Measurements from ENCODE around the gene WNT2. TPM values are rescaled to one million over a fixed set of nuclear protein-coding genes. Genes with fewer than 3 reads are reported as not detected.

The WNT2 gene
- total RNA-seq, 3 donors from 2014 or later, result 1.5 to 2.4 (median 2.0) TPM

DNA sequence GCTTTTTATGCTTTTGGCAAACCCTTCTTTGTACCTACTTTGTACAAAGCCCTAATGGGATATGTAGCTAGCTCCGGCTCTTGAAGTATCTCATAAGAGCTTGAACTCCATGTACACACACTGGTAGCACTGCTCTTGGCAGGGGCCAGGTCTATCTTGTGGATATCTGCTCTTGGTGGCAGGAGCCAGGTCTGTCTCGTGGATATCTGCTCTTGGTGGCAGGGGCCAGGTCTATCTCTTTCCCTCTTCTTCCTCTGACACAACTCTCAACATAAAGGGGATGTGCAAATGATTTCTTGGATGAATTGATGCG, 91.9 kb downstream of the WNT2 start:
- Histone ChIP-seq H3K9me3 (no peaks in the 10 kb centered on the region), H3K4me1 (no peaks in the 10 kb centered on the region), H3K36me3 (no peaks in the 10 kb centered on the region), H3K27me3 (no peaks in the 10 kb centered on the region), H3K4me3 (no peak overlapping the region), H3K27ac (no peak overlapping the region)
- no peak for DNase-seq (ENCODE audit: low spot score in 2 of 2)
- intact Hi-C loops (cut with DNase I; ENCODE audit: low total_unique reads), result no loop called here
- TF ChIP-seq, protein P1, sequence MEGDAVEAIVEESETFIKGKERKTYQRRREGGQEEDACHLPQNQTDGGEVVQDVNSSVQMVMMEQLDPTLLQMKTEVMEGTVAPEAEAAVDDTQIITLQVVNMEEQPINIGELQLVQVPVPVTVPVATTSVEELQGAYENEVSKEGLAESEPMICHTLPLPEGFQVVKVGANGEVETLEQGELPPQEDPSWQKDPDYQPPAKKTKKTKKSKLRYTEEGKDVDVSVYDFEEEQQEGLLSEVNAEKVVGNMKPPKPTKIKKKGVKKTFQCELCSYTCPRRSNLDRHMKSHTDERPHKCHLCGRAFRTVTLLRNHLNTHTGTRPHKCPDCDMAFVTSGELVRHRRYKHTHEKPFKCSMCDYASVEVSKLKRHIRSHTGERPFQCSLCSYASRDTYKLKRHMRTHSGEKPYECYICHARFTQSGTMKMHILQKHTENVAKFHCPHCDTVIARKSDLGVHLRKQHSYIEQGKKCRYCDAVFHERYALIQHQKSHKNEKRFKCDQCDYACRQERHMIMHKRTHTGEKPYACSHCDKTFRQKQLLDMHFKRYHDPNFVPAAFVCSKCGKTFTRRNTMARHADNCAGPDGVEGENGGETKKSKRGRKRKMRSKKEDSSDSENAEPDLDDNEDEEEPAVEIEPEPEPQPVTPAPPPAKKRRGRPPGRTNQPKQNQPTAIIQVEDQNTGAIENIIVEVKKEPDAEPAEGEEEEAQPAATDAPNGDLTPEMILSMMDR (IDR thresholded peaks at IDR 0.05), result no peak
- no peak for TF ChIP-seq POLR2AphosphoS5 (IDR thresholded peaks at IDR 0.05)
- no peak for TF ChIP-seq POLR2A (IDR thresholded peaks at IDR 0.05)

DNA sequence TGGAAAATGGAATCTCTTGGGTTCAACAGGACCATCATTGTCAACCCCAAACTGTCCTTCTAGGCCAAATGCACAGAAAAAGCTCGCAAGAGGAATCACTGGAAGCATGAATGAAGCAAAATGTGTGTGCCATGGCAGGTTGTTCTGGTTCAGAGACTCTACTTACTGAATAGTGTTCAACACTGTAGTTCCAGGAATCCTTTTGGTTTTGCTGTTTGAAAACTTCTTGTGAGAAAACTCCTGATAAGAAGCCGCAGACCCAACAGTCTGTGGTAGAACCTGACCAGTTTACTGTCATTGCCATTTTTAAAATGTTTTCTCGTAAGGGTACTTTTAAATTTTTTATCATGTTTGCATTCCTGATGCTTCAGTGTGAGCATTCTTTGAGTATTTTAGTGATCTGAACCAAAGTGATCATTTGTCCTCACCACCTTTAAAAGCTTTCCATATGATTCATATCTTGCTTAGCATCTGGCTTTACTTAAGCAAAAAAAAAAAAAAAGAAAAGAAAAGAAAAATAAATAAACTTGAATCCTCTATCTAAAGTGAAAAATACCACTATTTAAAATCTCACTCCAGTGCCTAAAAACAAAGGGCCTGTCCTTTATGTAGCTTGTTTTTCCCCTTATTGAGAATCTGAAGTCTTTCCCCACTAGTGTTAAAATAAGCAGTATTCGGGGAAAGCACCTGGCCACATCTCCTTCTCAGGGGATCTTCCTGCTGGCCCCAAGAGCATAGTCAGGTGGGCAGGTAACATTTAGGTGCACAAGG, 92.4 kb downstream of the WNT2 start:
- no peak for DNase-seq (ENCODE audit: low spot score in 2 of 2)
- no peaks in the 10 kb centered on the region for H3K4me1 ChIP-seq
- H3K9me3 ChIP-seq, result no peaks in the 10 kb centered on the region
- no peak for TF ChIP-seq POLR2AphosphoS5 (IDR thresholded peaks at IDR 0.05)
- no peak for TF ChIP-seq POLR2A (IDR thresholded peaks at IDR 0.05)
- TF ChIP-seq, protein P1 (IDR thresholded peaks at IDR 0.05), result no peak
- no peaks in the 10 kb centered on the region for H3K36me3 ChIP-seq
- no peak overlapping the region for H3K27ac ChIP-seq
- no peak overlapping the region for H3K4me3 ChIP-seq
- intact Hi-C loops (cut with DNase I; ENCODE audit: low total_unique reads), result no loop called here
- H3K27me3 ChIP-seq, result no peaks in the 10 kb centered on the region

DNA sequence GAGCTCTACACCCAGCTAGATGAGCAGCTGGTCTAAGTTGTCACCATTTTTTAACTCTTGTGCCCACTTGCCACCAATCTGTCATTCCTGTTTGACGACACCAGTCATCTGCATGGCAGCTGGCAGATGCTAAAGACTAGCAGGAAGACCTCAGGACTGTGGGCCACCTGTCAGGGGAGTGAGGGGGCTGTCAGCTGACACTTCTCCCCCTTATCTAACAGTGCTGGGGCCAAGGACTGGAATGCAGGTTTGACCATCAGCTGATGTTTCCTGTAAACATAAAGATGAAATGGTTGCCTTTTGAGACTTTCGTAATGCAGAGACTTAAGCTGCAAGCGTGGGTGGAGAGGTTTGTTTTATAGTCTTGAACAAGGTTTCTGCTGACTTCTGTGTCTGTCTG, 93.5 kb downstream of the WNT2 start:
- no peak for DNase-seq (ENCODE audit: low spot score in 2 of 2)
- Histone ChIP-seq H3K27ac (no peak overlapping the region), H3K9me3 (no peaks in the 10 kb centered on the region), H3K4me3 (no peak overlapping the region), H3K36me3 (no peaks in the 10 kb centered on the region), H3K27me3 (no peaks in the 10 kb centered on the region), H3K4me1 (no peaks in the 10 kb centered on the region)
- intact Hi-C loops (cut with DNase I; ENCODE audit: low total_unique reads), result no loop called here
- TF ChIP-seq POLR2AphosphoS5 (IDR thresholded peaks at IDR 0.05) (no peak), POLR2A (IDR thresholded peaks at IDR 0.05) (no peak)
- TF ChIP-seq, protein P1 (IDR thresholded peaks at IDR 0.05), result no peak

DNA sequence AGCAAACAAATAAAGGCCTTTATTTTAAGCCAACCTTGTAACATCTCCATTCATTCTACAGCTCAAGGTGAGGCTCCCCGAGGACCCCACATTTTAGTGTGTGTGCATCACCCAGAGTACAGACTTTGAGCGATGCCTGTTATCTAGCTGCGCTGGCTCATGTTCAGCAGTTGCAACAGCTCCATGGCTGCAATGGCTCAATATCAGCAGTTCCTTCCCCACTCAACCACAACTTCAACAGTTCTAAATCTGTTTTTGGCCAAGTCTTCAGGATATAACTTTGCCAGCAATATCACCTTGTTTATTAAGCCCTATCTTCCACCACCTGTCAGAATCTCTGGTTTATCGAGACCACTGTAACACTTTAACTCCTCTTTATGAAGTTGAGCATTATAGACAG, 95.8 kb downstream of the WNT2 start:
- H3K9me3 ChIP-seq, result no peaks in the 10 kb centered on the region
- no peaks in the 10 kb centered on the region for H3K27me3 ChIP-seq
- TF ChIP-seq, protein P1 (IDR thresholded peaks at IDR 0.05), result no peak
- no peak for TF ChIP-seq POLR2A (IDR thresholded peaks at IDR 0.05)
- TF ChIP-seq POLR2AphosphoS5 (IDR thresholded peaks at IDR 0.05), result no peak
- no peaks in the 10 kb centered on the region for H3K36me3 ChIP-seq
- H3K27ac ChIP-seq, result no peak overlapping the region
- DNase-seq (ENCODE audit: low spot score in 2 of 2), result no peak
- H3K4me3 ChIP-seq, result no peak overlapping the region
- no peaks in the 10 kb centered on the region for H3K4me1 ChIP-seq
- intact Hi-C loops (cut with DNase I; ENCODE audit: low total_unique reads), result no loop called here

DNA sequence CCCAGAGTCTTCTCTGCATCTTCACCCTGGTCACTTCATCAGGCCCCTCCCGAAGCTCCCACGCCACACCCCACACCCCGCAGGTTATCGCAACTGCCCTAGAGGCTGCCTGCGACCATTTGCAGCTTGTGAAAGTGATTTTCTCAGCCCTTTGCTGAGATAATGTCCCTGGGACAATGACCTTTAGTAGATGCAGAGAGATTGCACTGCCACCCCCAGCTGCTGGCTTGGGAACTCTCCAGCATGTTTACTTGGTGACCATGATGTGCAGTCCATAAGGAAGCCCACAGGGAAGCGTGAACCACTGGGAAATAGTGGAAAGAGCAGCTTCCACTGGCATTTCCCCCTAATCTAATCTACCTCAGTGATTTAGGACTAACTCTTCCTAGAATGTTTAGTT, 97.3 kb downstream of the WNT2 start:
- intact Hi-C loops (cut with DNase I; ENCODE audit: low total_unique reads), result no loop called here
- no peaks in the 10 kb centered on the region for H3K9me3 ChIP-seq
- H3K36me3 ChIP-seq, result no peaks in the 10 kb centered on the region
- DNase-seq (ENCODE audit: low spot score in 2 of 2), result no peak
- no peak overlapping the region for H3K4me3 ChIP-seq
- H3K4me1 ChIP-seq, result no peaks in the 10 kb centered on the region
- H3K27me3 ChIP-seq, result no peaks in the 10 kb centered on the region
- H3K27ac ChIP-seq, result no peak overlapping the region
- no peak for TF ChIP-seq POLR2A (IDR thresholded peaks at IDR 0.05)
- TF ChIP-seq POLR2AphosphoS5 (IDR thresholded peaks at IDR 0.05), result no peak
- TF ChIP-seq, protein P1 (IDR thresholded peaks at IDR 0.05), result no peak

Other genes starting within 250 kb of the WNT2 start
- gene ASZ1, start 104.4 kb upstream of the WNT2 start, total RNA-seq, result not detected
- 10 to 100 TPM in 1 of 3 donors, 1 to 10 TPM in 1, not detected in 1; 1.3 to 16.4 TPM for gene CFTR, start 157.0 kb upstream of the WNT2 start, total RNA-seq

Data from breast epithelium (tissue), 4 donors.